HepG2 (cell line): ENCODE data around the gene CCDC106. TPM values are rescaled to one million over a fixed set of nuclear protein-coding genes. Genes with fewer than 3 reads are reported as not detected.

ENCODE experiments used
- GABPA ChIP-seq, 2 experiments: IDR thresholded peaks; 2 replicates each; pipeline ENCODE4 v1.6.1; 2011 to 2016; ENCODE audit warnings: low read depth in 2 of 2, low read length in 1 of 2, missing biosample characterization in 1 of 2, missing genetic modification characterization in 1 of 2
- KDM3A ChIP-seq: IDR thresholded peaks from 2 replicates; pipeline ENCODE4 v1.6.1; 2018; ENCODE audit warnings: low read depth, missing compliant biosample characterization
- MED1 ChIP-seq: sonication (generic); formaldehyde crosslinking; IDR thresholded peaks from 2 replicates; pipeline ENCODE4 v1.4.0; 2020; ENCODE audit warnings: missing genetic modification reagents
- NRL ChIP-seq: sonication (generic); formaldehyde crosslinking; IDR thresholded peaks from 2 replicates; pipeline ENCODE4 v1.5.0; 2020; ENCODE audit warnings: missing genetic modification reagents, mild to moderate bottlenecking, moderate library complexity, borderline replicate concordance
- REXO4 ChIP-seq: sonication (generic); formaldehyde crosslinking; IDR thresholded peaks from 2 replicates; pipeline ENCODE4 v1.8.0; 2022; ENCODE audit warnings: missing genetic modification reagents, mild to moderate bottlenecking, borderline replicate concordance
- SMYD3 ChIP-seq: sonication (generic); formaldehyde crosslinking; IDR thresholded peaks from 2 replicates; pipeline ENCODE4 v1.8.1; 2023; ENCODE audit warnings: mild to moderate bottlenecking, missing genetic modification reagents
- ZMYM2 ChIP-seq: sonication (generic); formaldehyde crosslinking; IDR thresholded peaks from 2 replicates; pipeline ENCODE4 v1.8.0; 2022; ENCODE audit warnings: mild to moderate bottlenecking, missing genetic modification reagents
- ZSCAN9 ChIP-seq: IDR thresholded peaks from 2 replicates; pipeline ENCODE4 v1.6.1; 2016; ENCODE audit warnings: borderline replicate concordance
- polyA plus RNA-seq, 8 experiments: library from polyadenylated mRNA; depleted of rRNA in 3 of 8; stranded (reverse) in 7 of 8; unstranded in 1 of 8; fragments of >200 nt; fragmentation: Illumina TruSeq in 4 of 8; extraction: Trizol in 4 of 8; gene quantifications; 2 replicates each; pipeline versions ENCODE4 v1.2.1 to v1.2.3, GENCODE V29; 2011 to 2016; ENCODE audit warnings: low read depth in 4 of 8, missing spikeins in 1 of 8, mixed read lengths in 1 of 8; ENCODE audit not compliant: insufficient read depth in 1 of 8
- total RNA-seq, 5 experiments: library from RNA; depleted of rRNA; stranded (reverse); fragments of >200 nt; fragmentation: Illumina TruSeq; extraction: Trizol; gene quantifications; 2 replicates each; pipeline ENCODE4 v1.2.3, GENCODE V29; 2016; ENCODE audit warnings: low read depth in 1 of 5
- TF ChIP-seq, protein P1 (sequence below): sonication (generic); formaldehyde crosslinking; IDR thresholded peaks from 2 replicates; pipeline ENCODE4 v1.9.0; 2021; ENCODE audit warnings: missing genetic modification reagents, borderline replicate concordance
- TF ChIP-seq, protein P2 (sequence below): sonication (generic); formaldehyde crosslinking; IDR thresholded peaks from 2 replicates; pipeline ENCODE4 v1.8.1; 2023; ENCODE audit warnings: mild to moderate bottlenecking, missing genetic modification reagents
- TF ChIP-seq, protein P3 (sequence below): sonication (generic); formaldehyde crosslinking; IDR thresholded peaks from 2 replicates; pipeline ENCODE4 v1.5.1; 2020; ENCODE audit warnings: mild to moderate bottlenecking, moderate library complexity, missing genetic modification reagents
- TF ChIP-seq, protein P4 (sequence below): sonication (generic); formaldehyde crosslinking; IDR thresholded peaks from 2 replicates; pipeline ENCODE4 v1.5.1; 2020; ENCODE audit warnings: missing genetic modification reagents, mild to moderate bottlenecking, borderline replicate concordance
- TF ChIP-seq, protein P5 (sequence below): sonication (generic); formaldehyde crosslinking; IDR thresholded peaks from 2 replicates; pipeline ENCODE4 v1.4.0; 2020; ENCODE audit warnings: mild to moderate bottlenecking, missing genetic modification reagents, borderline replicate concordance
- TF ChIP-seq, protein P6 (sequence below): sonication (generic); formaldehyde crosslinking; conservative IDR thresholded peaks from 2 replicates; pipeline ENCODE4 v1.4.0; 2020; ENCODE audit warnings: missing genetic modification reagents

The CCDC106 gene
- total and polyA plus RNA-seq, 2 of the 13 experiments (the other 11 are each of a cell fraction or from before 2014, with no cell fraction given): 4.7 to 8.8 TPM

DNA sequence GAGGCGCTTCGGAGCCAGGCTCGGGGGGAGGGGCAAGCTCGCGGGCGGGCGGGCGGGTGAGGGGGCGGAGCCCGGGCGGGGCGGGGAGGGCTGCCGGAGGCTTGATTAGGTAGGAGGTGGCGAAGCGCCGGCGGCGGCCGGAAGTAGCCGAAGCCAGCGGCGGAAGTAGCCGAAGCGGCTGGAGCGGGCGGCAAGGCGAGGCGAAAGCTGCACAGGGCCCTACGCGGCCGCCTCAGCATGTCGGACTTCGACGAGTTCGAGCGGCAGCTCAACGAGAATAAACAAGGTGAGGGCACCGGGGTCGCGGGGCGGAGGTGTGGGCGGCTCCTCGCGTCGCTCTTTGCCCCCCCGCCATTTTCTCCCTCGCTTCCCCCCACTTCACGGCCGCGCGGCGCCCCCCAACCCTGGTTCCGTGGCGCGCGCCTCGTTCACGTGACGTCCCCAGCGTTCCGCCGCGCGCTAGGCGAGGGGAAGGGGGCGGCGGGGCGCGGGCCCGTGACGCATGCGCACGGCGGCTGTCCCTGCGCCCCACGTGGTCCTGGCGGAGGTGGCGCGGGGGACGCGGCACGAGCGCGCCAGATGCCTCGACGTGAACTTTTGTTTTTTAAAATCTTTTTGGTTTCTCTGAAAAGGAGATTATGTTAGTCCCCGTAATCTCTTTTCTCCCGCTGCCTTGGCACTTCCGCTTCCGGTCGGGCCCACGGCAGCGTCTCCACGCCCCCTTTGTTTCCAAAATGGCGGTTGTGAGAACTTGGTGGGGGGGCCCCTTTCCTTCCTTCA, 7.0 kb downstream of the CCDC106 start, which contains the start of gene U2AF2 (continued):
- TF ChIP-seq NRL (peak; percentile 35), REXO4 (CRISPR knock-in tag) (peak; percentile 62; the same call in 1 of the 2 replicates), ZMYM2 (no peak), ZSCAN9 (CRISPR knock-in tag) (peak; percentile 17; the same call in 1 of the 2 replicates), KDM3A (CRISPR knock-in tag) (peak; percentile 27; the same call in 1 of the 2 replicates), GABPA (IDR thresholded peaks at IDR 0.05; ENCODE audit: low read depth, low read length) (peak; percentile 80), GABPA (CRISPR knock-in tag; IDR thresholded peaks at IDR 0.05; ENCODE audit: low read depth) (peak; percentile 90), SMYD3 (peak; percentile 64; the same call in 1 of the 2 replicates), MED1 (CRISPR knock-in tag) (peak; percentile 11)
- TF ChIP-seq, protein P1, sequence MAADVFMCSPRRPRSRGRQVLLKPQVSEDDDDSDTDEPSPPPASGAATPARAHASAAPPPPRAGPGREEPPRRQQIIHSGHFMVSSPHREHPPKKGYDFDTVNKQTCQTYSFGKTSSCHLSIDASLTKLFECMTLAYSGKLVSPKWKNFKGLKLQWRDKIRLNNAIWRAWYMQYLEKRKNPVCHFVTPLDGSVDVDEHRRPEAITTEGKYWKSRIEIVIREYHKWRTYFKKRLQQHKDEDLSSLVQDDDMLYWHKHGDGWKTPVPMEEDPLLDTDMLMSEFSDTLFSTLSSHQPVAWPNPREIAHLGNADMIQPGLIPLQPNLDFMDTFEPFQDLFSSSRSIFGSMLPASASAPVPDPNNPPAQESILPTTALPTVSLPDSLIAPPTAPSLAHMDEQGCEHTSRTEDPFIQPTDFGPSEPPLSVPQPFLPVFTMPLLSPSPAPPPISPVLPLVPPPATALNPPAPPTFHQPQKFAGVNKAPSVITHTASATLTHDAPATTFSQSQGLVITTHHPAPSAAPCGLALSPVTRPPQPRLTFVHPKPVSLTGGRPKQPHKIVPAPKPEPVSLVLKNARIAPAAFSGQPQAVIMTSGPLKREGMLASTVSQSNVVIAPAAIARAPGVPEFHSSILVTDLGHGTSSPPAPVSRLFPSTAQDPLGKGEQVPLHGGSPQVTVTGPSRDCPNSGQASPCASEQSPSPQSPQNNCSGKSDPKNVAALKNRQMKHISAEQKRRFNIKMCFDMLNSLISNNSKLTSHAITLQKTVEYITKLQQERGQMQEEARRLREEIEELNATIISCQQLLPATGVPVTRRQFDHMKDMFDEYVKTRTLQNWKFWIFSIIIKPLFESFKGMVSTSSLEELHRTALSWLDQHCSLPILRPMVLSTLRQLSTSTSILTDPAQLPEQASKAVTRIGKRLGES (CRISPR knock-in tag): 0 out of 2 replicates have a peak, but pooled peaks have one; percentile 17
- TF ChIP-seq, protein P2, sequence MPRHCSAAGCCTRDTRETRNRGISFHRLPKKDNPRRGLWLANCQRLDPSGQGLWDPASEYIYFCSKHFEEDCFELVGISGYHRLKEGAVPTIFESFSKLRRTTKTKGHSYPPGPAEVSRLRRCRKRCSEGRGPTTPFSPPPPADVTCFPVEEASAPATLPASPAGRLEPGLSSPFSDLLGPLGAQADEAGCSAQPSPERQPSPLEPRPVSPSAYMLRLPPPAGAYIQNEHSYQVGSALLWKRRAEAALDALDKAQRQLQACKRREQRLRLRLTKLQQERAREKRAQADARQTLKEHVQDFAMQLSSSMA (CRISPR knock-in tag): no peak
- TF ChIP-seq, protein P3, sequence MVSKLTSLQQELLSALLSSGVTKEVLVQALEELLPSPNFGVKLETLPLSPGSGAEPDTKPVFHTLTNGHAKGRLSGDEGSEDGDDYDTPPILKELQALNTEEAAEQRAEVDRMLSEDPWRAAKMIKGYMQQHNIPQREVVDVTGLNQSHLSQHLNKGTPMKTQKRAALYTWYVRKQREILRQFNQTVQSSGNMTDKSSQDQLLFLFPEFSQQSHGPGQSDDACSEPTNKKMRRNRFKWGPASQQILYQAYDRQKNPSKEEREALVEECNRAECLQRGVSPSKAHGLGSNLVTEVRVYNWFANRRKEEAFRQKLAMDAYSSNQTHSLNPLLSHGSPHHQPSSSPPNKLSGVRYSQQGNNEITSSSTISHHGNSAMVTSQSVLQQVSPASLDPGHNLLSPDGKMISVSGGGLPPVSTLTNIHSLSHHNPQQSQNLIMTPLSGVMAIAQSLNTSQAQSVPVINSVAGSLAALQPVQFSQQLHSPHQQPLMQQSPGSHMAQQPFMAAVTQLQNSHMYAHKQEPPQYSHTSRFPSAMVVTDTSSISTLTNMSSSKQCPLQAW: peak; percentile 23; the same call in 1 of the 2 replicates
- TF ChIP-seq, protein P4, sequence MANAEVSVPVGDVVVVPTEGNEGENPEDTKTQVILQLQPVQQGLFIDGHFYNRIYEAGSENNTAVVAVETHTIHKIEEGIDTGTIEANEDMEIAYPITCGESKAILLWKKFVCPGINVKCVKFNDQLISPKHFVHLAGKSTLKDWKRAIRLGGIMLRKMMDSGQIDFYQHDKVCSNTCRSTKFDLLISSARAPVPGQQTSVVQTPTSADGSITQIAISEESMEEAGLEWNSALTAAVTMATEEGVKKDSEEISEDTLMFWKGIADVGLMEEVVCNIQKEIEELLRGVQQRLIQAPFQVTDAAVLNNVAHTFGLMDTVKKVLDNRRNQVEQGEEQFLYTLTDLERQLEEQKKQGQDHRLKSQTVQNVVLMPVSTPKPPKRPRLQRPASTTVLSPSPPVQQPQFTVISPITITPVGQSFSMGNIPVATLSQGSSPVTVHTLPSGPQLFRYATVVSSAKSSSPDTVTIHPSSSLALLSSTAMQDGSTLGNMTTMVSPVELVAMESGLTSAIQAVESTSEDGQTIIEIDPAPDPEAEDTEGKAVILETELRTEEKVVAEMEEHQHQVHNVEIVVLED (CRISPR knock-in tag): peak; percentile 72
- TF ChIP-seq, protein P5, sequence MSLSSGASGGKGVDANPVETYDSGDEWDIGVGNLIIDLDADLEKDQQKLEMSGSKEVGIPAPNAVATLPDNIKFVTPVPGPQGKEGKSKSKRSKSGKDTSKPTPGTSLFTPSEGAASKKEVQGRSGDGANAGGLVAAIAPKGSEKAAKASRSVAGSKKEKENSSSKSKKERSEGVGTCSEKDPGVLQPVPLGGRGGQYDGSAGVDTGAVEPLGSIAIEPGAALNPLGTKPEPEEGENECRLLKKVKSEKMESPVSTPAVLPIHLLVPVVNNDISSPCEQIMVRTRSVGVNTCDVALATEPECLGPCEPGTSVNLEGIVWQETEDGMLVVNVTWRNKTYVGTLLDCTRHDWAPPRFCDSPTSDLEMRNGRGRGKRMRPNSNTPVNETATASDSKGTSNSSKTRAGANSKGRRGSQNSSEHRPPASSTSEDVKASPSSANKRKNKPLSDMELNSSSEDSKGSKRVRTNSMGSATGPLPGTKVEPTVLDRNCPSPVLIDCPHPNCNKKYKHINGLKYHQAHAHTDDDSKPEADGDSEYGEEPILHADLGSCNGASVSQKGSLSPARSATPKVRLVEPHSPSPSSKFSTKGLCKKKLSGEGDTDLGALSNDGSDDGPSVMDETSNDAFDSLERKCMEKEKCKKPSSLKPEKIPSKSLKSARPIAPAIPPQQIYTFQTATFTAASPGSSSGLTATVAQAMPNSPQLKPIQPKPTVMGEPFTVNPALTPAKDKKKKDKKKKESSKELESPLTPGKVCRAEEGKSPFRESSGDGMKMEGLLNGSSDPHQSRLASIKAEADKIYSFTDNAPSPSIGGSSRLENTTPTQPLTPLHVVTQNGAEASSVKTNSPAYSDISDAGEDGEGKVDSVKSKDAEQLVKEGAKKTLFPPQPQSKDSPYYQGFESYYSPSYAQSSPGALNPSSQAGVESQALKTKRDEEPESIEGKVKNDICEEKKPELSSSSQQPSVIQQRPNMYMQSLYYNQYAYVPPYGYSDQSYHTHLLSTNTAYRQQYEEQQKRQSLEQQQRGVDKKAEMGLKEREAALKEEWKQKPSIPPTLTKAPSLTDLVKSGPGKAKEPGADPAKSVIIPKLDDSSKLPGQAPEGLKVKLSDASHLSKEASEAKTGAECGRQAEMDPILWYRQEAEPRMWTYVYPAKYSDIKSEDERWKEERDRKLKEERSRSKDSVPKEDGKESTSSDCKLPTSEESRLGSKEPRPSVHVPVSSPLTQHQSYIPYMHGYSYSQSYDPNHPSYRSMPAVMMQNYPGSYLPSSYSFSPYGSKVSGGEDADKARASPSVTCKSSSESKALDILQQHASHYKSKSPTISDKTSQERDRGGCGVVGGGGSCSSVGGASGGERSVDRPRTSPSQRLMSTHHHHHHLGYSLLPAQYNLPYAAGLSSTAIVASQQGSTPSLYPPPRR (CRISPR knock-in tag): 0 out of 2 replicates have a peak, but pooled peaks have one; percentile 11
- TF ChIP-seq, protein P6, sequence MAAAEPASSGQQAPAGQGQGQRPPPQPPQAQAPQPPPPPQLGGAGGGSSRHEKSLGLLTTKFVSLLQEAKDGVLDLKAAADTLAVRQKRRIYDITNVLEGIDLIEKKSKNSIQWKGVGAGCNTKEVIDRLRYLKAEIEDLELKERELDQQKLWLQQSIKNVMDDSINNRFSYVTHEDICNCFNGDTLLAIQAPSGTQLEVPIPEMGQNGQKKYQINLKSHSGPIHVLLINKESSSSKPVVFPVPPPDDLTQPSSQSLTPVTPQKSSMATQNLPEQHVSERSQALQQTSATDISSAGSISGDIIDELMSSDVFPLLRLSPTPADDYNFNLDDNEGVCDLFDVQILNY: no peak; the same call in 1 of the 2 replicates
